Occipital lobe (tissue), 2 donors: ENCODE data around the gene OSBPL9. TPM values are rescaled to one million over a fixed set of nuclear protein-coding genes. Genes with fewer than 3 reads are reported as not detected.

Experiments
- DNase-seq: peaks from one replicate; lab custom pipeline; 2025; lab: John Stamatoyannopoulos, UW
- total RNA-seq: library from RNA; depleted of rRNA; stranded (reverse); fragments of >200 nt; gene quantifications from one replicate; pipeline ENCODE4 v1.2.3, GENCODE V29; 2014

OSBPL9 gene, protein sequence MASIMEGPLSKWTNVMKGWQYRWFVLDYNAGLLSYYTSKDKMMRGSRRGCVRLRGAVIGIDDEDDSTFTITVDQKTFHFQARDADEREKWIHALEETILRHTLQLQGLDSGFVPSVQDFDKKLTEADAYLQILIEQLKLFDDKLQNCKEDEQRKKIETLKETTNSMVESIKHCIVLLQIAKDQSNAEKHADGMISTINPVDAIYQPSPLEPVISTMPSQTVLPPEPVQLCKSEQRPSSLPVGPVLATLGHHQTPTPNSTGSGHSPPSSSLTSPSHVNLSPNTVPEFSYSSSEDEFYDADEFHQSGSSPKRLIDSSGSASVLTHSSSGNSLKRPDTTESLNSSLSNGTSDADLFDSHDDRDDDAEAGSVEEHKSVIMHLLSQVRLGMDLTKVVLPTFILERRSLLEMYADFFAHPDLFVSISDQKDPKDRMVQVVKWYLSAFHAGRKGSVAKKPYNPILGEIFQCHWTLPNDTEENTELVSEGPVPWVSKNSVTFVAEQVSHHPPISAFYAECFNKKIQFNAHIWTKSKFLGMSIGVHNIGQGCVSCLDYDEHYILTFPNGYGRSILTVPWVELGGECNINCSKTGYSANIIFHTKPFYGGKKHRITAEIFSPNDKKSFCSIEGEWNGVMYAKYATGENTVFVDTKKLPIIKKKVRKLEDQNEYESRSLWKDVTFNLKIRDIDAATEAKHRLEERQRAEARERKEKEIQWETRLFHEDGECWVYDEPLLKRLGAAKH
- 68.3 TPM for total RNA-seq

DNA sequence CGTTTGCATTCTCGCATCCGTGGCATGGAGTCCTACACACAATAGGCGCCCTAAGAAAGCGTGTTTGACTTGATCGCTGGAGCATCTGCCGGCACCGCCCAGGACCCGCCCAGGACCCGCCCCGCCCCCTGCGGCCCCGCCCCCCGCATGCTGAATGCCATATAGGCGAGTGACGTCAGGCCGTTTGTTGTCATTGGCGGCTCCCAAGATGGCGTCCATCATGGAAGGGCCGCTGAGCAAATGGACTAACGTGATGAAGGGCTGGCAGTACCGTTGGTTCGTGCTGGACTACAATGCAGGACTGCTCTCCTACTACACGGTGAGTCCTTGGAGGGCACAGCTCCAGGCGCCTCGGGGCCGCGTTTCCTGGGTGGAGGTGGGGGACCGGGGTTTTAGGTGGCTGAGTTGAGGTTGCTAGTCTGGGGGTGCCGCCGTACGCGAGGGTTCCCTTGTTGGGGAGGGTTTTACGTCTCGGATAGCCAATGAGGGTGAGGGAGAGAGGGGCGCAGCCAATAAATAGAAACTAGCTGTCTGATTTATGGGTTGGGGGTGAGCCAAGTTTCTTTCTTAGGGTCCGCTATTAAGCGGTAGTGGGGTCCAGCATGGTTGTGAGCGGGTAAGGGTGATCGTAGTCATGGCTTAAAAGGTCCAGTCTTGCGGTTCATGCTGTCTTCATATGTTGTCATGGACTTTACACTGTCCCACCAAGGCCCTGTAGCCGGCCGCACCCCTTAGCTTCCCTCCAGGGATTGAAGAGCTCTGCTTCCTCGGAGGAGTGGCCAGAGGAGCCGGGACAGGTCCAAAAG, at the start of gene OSBPL9:
Gene OSBPL9, plus strand, starts transcription at position 190 of the 806 bp plus-strand sequence. Its CDS starts 19 bp downstream, at position 209.
- peak; percentile 89 for DNase-seq

DNA sequence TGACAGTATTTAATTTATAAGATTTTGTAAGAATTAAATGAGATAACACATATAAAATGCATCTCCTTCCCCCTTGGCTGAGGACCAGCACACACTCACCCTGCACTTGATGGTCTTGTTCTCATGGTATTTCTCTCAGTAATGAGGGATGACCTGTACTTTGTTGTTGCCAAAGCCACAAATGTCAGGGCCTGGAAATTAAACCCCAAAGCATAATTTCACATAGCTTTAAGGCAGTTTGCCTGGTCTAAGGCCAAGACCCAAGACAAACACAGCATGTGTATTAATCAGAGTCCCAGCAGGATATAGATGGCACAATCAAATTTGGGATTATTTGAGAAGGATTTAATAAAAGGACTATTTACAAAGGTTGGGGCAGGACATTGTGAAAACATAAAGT, 49.2 kb upstream of the OSBPL9 start:
- no peak for DNase-seq

DNA sequence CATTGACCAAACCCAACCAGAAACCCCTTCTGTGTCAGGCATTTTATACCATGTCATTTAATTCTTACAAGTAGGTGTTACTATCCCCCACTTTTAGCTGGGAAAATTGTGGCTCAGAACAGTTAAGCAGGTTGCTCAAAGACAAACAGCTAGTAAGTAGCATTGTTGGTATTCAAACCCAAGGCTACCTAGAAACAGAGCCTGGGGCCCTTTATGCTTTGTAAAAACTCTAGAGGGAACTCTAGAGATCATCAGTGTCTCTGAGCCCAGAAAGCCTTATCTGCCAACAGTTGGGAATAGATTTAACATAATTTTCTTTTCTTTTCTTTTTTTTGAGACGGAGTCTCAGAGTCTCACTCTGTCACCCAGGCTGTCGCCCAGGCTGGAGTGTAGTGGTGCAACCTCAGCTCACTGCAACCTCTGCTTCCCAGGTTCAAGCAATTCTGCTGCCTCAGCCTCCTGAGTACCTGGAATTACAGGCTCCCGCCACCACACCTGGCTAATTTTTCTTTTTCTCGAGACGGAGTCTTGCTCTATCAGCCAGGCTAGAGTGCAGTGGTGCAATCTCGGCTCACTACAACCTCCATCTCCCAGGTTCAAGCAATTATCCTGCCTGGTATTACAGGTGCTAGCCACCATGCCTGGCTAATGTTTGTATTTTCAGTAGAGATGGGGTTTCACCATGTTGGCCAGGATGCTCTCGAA, 48.5 kb upstream of the OSBPL9 start:
- no peak for DNase-seq

DNA sequence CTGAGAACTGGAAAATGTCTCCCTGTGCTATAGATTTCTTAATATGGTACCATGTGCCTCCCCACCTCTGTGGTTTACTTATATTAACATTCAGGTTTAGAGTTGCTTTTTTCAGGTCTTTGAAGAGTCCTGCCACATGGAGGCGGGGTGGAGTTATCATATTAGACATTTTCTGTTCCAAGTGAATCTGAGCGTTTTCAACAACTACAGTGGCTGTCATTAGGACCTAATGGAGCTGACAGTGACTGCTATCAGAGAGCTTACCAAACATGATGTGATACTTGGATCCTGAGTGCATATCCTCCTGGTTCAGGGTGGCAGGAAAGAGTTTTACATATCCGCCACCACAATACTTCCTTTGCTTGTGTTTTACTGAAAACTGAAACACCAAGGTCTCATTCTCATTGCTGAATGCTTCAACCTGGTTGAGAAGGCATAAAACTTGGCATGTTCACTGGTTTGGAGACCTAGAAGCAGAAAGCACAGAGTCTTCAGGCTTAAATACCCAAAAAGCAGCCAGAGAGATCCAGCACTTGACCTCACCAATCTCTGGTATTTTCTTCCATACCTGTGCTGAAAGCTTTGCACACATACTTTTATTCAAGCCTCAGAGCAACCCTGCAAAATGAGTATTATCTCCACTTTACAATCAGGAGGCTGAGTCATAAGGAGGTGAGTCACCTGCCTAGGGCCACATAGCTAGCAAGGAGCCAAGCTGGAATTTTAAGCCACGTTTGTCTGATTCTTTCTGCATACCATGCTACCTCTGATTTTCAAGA, 47.4 kb upstream of the OSBPL9 start:
- DNase-seq: no peak

DNA sequence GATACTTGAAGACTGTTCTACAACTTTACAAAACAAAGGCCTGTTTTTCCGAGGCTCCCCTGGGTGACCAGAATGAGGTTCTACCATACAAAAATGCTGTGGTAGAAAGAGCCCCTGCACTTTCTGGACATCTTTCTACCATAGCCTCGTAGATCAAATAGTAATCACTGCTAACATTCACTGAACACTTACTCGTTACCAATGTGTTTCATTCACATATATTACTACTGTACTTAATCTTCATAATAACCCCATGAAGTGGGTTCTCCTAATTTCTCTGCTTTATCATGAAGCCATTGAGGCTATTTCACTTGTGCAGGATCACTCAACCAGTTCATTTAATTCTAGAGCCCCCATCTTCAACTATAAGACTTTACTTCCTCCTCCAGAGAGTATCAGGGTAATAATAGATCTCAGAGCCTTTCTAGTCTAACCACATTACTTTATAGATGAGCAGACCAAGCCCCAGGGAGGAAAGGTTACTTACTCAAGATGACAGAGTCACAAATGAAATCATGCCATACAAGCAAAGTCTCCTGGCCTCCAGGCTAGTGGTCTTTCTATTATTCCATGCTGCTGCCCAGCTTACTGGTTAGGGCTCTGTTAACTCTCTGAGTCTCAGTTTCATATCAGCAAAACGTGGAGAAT, 46.7 kb upstream of the OSBPL9 start:
- DNase-seq: no peak

DNA sequence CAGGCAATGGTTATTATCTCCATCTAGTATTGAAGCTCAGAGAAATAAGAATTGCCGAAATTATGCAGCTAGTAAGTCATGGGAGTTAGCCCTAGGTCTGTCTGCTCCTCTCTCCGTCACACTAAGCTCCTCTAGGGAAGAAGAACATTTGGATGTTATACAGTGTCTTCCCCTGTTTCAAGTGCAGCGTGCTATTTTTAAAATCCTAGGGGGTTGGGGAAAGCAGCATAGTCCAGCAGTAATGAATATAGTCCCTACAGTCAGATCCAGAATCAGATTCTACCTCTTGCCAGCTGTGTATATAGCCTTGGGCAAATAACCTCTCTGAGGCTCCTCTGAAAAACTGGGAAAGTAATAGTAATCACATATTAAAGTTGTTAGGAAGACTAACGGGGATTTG, 44.5 kb upstream of the OSBPL9 start:
- no peak for DNase-seq

DNA sequence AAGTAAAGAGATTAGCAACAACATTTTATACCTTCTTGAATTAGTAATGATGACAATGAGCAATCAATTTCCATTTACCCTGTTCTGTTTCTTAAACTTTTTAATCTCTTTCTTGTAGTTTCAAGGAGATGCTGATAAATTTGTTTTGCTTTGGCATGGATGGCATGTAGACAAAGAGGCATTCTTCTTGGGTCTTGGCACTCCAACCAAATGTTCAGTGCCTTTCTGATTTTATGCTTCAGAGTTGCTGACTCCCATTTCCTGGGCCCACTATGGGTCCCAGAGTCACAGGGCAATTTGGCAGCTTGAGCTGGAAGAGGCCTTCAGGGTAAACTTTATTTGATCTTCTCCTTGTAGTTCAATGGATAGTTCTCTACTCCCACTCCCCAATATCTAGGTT, 42.1 kb upstream of the OSBPL9 start:
- DNase-seq: no peak

DNA sequence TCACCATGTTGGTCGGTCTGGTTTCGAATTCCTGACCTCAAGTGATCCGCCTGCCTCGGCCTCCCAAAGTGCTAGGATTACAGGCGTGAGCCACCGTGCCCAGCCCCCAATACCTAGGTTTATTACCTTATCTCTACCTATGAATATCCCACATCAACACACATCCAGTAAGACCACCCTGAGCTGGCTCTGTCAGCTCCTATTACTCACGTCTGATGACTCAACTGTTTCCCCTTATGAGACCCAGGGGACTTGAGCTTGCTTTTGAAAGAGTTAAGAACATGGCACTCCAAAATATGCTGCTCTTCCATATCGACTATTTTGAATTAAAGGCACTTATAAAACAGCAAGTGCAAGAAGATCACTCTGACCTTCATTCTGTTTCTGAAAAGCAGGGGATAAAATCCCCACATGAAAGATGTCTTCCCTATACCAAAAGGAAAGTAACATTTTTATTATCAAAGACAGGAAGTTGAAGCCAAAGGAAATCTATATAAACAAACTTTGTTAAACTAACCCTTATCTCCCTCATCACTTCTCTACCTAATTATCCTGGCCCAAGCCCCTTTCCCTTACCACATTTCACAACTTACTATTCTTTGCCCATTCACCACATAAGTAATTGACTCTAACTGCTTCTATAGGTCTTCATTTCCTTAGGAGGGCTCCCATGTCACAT, 41.3 kb upstream of the OSBPL9 start:
- no peak for DNase-seq

DNA sequence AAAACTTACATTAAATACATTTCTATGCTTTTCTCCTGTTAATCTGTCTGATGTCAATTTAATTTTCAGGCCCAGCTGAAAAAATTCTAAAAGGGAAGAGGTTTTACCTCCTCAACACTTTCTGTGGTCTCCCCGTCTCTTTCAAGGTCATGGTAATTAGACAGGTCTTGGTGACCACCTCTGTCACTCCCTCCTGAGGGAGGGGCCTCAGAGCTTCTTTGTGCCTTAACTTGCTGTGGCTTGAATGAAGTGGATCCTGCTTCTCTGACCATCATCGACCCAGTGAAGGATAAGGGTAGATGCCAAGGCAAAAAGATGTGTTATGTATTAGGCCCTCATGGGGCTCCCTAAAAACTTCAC, 40.8 kb upstream of the OSBPL9 start:
- no peak for DNase-seq

DNA sequence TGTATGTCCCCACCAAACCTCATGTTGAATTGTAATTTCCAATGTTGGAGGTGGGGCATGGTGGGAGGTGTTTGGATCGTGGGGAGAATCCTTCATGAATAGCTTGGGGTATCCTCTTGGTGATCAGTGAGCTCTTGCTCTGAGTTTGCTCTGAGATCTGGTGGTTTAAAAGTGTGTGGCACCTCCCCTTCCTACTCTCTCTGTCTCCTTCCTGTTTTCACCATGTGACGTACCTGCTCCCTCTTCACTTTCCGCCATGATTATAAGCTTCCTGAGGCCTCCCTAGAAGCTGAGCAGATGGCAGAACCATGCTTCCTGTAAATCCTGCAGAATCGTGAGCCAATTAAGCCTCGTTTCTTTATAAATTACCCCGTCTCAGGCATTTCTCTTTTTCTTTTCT, 40.0 kb upstream of the OSBPL9 start:
- DNase-seq: no peak

DNA sequence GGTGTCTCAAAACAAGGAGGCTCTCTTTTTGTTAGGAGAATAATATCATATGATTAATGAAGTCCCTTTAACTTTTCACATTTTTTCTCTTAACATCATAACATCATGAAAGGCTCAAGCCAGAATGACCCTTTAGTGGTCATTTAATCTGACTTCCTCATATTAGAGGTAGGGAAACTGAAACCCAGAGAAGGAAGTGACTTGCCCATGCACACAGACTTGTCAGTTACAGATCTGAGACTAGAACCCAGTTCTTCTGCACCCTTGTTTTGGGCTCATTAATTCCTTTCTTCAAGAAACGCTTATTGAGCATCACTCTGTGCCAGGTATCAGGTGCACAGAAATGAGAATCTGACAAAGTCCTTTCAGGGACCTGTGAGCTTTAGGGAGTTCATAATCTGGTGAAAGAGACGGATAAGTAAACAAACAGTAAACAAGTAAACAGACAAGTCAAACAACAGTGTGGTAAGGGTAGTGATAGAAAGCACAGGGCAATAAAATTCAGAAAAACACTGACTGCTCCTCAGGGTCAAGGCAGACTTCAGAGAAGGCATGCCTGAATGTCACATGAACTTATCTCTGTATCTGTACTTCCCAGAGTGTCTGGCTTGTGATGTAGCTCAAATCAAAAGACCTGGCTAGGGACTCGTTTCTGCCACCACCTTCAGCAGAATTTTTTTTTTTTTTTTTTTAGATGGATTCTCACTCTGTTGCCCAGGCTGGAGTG, 38.3 kb upstream of the OSBPL9 start:
- no peak for DNase-seq

DNA sequence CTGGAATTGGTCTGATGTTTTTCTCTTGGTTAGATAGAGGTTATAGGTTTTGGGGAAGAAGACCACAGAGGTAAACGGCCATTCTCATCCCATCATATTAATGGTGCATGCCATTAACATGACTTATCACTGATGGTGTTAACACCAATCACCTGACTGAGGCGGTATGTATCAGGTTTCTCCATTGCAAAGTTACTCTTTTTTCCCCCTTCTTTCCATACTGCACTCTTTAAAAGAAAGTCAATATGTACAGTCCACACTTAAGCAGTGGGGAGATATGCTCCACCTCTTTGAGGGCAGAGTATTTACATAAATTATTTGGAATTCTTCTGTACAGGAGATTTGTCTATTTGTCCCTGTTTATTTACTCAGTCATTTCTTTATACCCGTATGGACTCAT, 35.7 kb upstream of the OSBPL9 start:
- DNase-seq: no peak

DNA sequence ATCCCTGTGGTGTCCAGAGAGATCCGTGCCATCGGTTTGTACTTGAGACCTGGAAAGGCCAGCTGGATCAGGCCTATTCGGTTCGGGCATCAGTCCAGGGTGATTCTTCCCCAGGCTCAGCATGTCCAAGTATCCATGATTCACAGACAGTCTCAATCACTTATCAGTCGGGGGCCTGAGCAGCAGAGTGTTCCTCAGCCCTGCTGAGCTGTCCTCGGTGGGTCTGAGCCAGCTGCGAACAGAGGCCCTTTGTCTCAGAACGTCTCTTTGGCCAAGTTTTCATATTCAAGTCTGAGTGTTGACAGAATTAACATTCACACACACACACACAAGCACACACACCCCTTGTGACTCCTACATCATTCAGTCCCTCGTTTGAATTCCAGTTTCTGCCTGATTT, 33.4 kb upstream of the OSBPL9 start:
- DNase-seq: peak; percentile 78

DNA sequence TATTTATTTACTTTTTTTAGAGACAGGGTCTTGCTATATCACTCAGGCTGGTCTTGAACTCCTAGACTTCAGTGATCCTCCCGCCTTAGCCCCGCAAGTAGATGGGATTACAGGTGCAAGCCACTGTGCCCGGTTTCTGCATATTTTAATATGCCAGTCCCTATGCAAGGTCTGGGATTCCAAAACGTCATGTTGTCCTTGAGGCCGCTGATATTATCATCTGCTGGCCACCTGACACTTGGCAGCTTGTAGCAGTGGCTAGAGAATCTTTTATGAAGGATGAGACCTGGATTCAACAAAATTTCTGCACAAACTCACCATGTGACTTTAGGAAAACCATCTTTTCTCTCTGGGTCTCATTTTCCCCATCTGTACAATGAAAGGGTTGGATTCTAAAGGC, 32.9 kb upstream of the OSBPL9 start:
- DNase-seq: no peak

DNA sequence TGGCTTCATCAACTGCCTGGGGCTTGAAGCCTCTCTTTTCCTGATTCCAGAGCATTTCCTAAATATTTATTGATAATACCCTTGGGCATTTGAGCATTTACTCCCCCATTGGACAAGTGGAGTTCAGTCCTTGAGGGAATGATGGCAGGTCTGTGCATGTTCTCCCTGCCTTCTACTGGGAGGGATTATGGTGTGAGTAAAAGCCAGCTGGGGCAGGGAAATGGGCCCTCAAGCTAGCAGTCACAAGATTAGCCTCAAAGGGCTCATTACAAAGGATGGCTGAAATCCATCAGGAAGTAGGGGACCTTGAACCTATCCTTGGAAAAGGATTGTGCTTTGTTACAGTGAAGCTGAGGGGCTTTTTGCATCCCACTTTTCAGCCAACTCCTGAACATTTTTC, 24.2 kb upstream of the OSBPL9 start:
- no peak for DNase-seq

DNA sequence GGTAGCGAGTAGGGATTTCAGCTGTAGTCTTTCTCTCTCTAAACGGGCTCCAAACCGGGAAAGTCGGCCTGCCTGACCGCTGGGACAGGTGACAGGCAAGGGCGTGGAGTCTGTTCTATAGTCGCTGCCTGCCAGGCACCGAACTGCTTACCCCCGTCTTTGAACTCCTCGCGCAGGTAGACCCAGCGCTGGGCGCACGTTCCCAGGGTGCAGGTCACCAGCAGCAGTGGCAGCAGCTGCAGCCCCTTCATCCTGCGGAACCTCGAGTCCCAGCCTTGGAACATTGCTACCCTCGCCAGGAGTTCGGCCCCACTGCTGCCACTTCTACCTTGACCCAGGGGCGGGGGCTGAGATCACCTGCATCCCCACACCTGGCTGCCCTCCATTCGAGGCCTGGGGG, 22.2 kb upstream of the OSBPL9 start:
- no peak for DNase-seq

DNA sequence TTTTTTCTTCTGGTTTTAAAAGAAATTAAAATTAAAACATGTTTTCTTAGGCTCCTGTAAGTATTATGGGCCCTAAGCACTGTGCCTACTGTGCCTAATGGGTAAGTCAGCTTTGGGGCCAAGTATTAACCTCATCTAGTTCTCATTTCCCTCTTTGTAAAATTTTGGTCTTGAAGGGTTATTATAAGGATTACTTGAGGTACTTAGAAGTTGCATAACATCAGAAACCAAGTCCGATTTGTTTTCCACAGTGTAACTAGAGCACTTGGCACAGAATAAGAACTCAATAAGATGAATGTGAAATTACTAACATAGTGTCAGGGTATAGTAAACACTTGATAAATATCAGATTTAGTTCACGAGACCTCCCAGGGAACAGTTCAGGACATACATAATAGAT, 16.4 kb upstream of the OSBPL9 start:
- no peak for DNase-seq

DNA sequence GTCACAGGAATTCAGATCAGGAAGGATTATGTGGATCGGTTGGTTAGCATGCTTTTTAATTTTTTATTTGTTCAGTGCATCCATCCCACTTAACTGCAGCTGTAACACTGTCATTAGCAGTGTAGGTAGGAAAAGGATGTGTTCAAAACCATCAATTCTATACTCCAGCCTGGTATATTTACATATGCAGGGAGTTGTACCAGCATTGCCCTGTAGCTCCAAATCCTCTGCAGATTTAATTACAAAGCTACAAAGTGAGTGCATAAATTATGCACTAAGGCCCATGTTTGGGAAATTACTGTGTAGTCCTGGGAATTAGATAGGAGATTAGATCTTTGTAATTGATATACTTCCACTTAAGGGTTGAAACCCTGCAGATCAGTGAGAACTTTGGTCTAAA, 15.9 kb upstream of the OSBPL9 start:
- no peak for DNase-seq
